Effector CD8-positive, alpha-beta T cell (primary cell): Measurements from ENCODE around the gene FAM151B.

Source experiments
- DNase-seq: peaks from one replicate; lab custom pipeline; 2025; lab: John Stamatoyannopoulos, UW

Gene FAM151B

GRCh38 chr5:80588858-80589540, 101.1 kb downstream of the FAM151B start:
- DNase-seq, result no peak

DNA sequence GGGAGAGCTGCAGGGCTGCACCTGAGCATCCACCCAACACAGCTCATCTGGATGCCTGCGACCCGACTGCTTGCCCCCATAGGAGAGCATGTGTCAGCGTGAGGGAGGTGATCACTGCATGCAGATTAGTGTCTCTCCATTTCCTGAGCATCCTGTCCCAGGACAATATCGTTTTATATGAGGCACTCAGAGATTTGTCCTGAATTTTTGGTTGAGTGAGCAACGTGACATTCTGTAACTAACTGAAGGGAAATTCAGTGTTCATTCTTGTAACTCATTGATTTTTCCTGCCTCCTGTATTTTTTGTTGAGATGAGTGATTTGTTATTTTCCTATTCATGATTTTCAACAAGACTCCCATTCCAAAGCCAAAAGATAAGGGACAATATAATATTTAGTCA, 102.9 kb downstream of the FAM151B start:
- no peak for DNase-seq

DNA sequence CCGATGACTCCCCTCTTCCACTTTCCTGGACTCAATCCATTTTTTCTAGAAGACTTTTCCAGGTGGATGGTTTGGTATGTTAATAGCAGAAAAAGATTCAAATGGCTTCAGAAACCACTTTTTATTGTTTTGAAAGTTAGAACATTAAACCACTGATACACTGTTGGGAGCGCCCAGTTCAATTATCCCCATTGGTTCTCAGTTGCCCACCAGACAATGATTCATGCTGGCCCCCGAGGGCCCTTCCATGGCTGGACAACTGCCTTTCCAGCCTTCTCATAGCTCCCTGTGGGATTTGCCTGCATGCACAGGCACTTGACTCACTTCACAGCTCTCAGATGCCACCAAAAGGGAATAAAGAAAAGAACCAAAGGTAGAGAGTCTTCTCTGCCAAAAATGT, 103.5 kb downstream of the FAM151B start:
- DNase-seq, result no peak

DNA sequence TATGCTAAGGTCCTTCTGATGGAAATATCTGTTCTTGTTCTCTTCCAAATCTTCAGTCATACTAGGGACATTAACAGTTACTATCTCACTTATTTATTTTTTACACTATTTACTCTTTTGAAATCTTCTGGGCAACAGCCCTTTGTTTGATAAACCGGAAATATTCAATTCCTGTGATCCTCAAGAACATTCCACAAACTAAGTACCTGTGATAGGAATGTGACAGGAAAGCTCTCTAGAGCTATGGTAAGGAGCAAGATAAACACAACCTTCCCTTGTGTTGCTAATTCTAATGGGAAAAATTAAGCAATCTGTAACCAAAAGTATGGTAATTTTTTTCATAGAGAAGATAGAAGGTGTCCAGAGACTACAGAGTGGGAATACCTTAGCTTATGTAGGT, 104.2 kb downstream of the FAM151B start:
- no peak for DNase-seq
